Testis (tissue), 3 donors: ENCODE results near the gene HOXC11. TPM values are rescaled to one million over a fixed set of nuclear protein-coding genes. Genes with fewer than 3 reads are reported as not detected.
A peak's percentile ranks its signal among the peaks of the same experiment; 100 is the strongest.

ENCODE experiments used
- DNase-seq: peaks from one replicate; pipeline ENCODE4 v3.0.0-alpha.2; 2019
- H3K27ac ChIP-seq, 2 donors: fragments of 200-600 bp; sonication (generic); one replicate each; pipeline ENCODE4 v1.5.1; 2019
- H3K27me3 ChIP-seq: fragments of 200-600 bp; sonication (generic); one replicate; pipeline ENCODE4 v1.5.1; 2019
- H3K36me3 ChIP-seq: fragments of 200-600 bp; sonication (generic); one replicate; pipeline ENCODE4 v1.5.1; 2017; ENCODE audit warnings: low read depth; ENCODE audit errors: missing control alignments
- H3K4me1 ChIP-seq: fragments of 200-600 bp; sonication (generic); one replicate; pipeline ENCODE4 v1.5.1; 2019
- H3K4me3 ChIP-seq, 2 donors: fragments of 200-600 bp; sonication (generic); one replicate each; pipeline ENCODE4 v1.5.1; 2017 to 2019
- H3K9me3 ChIP-seq: fragments of 200-600 bp; sonication (generic); one replicate; pipeline ENCODE4 v1.5.1; 2017
- POLR2A ChIP-seq: fragments of 450-650 bp; IDR thresholded peaks from one replicate; pipeline ENCODE4 v1.6.1; 2017; ENCODE audit warnings: antibody characterized with exemption, mild to moderate bottlenecking, moderate library complexity
- WGBS, 2 donors: methylation state at CpG; one replicate each; pipeline ENCODE4 v1.1.5; 2018; 5-methylcytosine and 5-hydroxymethylcytosine counted together
- intact Hi-C: fragments of 100-400 bp; cut with DNase I; formaldehyde crosslinking; loops from one replicate; pipeline ENCODE4 v1.15.1; 2023; ENCODE audit warnings: low total_unique reads
- polyA plus RNA-seq: library from polyadenylated mRNA; stranded (reverse); fragments of 350-450 nt; fragmentation: Illumina TruSeq; extraction: RNeasy Lipid Tissue Mini Kit (QIAGEN cat#74804); gene quantifications from one replicate; pipeline ENCODE4 v1.2.3, GENCODE V29; 2014; ENCODE audit warnings: low read depth, low replicate concordance; ENCODE audit not compliant: insufficient read depth
- total RNA-seq, 2 donors: library from RNA; depleted of rRNA; stranded (reverse); fragments of >200 nt; gene quantifications; one replicate each; pipeline ENCODE4 v1.2.3, GENCODE V29; 2016
- TF ChIP-seq, protein P1 (sequence below), 3 experiments: fragments of 450-650 bp in 2 of 3; fragments of 200-600 bp in 1 of 3; sonication (generic) in 1 of 3; IDR thresholded peaks; one replicate each; pipeline ENCODE4 v1.5.1; 2016 to 2019; ENCODE audit warnings: antibody characterized with exemption in 3 of 3, mild to moderate bottlenecking in 2 of 3, moderate library complexity in 1 of 3

HOXC11 gene
- total and polyA plus RNA-seq, 3 donors from 2014 or later: 0.18 to 1.1 (median 0.25) TPM

- Histone ChIP-seq H3K27ac (no peak overlapping the region), H3K4me1 (peaks cover 29% of the 10 kb centered on the region), H3K36me3 (no peaks in the 10 kb centered on the region), H3K9me3 (no peaks in the 10 kb centered on the region), H3K4me3 (peak overlapping the region in 1 of 2 donors; percentile 72), H3K27me3 (no peaks in the 10 kb centered on the region)
- intact Hi-C loops: loop anchor here (5.0 kb wide), 1 partner anchor 206 kb away; no protein-coding TSS in a partner anchor
- TF ChIP-seq POLR2A: no peak
- TF ChIP-seq, protein P1, sequence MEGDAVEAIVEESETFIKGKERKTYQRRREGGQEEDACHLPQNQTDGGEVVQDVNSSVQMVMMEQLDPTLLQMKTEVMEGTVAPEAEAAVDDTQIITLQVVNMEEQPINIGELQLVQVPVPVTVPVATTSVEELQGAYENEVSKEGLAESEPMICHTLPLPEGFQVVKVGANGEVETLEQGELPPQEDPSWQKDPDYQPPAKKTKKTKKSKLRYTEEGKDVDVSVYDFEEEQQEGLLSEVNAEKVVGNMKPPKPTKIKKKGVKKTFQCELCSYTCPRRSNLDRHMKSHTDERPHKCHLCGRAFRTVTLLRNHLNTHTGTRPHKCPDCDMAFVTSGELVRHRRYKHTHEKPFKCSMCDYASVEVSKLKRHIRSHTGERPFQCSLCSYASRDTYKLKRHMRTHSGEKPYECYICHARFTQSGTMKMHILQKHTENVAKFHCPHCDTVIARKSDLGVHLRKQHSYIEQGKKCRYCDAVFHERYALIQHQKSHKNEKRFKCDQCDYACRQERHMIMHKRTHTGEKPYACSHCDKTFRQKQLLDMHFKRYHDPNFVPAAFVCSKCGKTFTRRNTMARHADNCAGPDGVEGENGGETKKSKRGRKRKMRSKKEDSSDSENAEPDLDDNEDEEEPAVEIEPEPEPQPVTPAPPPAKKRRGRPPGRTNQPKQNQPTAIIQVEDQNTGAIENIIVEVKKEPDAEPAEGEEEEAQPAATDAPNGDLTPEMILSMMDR (IDR thresholded peaks at IDR 0.05): no peak
- DNase-seq: no peak
- WGBS, 2 donors: 57 to 66% methylated on average over 8 of the region's 8 CpGs
Observed at GRCh38 chr12:54001283-54002187, 28.6 kb downstream of the HOXC11 start.

DNA sequence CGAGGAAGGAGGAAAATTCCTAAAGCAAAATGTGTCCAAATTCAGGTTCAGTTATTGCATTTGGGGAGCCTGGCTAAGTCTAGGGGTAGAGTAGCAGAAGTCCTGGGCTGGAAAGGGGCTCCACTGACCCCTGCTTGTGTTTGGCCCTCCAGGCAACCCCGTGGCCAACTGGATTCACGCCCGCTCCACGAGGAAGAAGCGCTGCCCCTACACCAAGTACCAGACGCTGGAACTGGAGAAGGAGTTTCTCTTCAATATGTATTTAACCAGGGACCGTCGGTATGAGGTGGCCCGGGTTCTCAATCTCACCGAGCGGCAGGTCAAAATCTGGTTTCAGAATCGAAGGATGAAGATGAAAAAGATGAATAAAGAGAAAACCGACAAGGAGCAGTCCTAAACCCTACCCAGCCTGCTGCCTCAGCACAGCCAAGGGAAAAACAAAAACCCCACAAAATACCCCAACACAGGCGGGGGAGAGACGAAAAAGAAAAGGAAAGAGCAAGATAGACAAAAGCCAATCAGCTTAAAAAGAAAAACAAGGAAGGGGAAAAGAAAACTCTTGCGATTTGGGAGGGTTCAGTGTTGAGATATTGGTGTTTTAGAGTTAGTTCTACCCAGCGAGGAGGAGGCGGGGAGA, 29.5 kb downstream of the HOXC11 start:
- no peaks in the 10 kb centered on the region for H3K36me3 ChIP-seq
- H3K4me3 ChIP-seq: no peak overlapping the region
- 77 to 78% methylated on average over 19 of the region's 19 CpGs for WGBS, 2 donors
- peaks cover 32% of the 10 kb centered on the region for H3K4me1 ChIP-seq
- no peak for DNase-seq
- H3K9me3 ChIP-seq: no peaks in the 10 kb centered on the region
- H3K27ac ChIP-seq: no peak overlapping the region
- no peaks in the 10 kb centered on the region for H3K27me3 ChIP-seq
- intact Hi-C loops: loop anchor here (5.0 kb wide), 1 partner anchor 205 kb away; no protein-coding TSS in a partner anchor
- TF ChIP-seq, protein P1 (IDR thresholded peaks at IDR 0.05): no peak
- no peak for TF ChIP-seq POLR2A

- WGBS, 2 donors: 77 to 83% methylated on average over 19 of the region's 19 CpGs
- TF ChIP-seq POLR2A: no peak
- TF ChIP-seq, protein P1 (IDR thresholded peaks at IDR 0.05): no peak
- intact Hi-C loops: loop anchor here (5.0 kb wide), 1 partner anchor 204 kb away; no protein-coding TSS in a partner anchor
- Histone ChIP-seq H3K27ac (no peak overlapping the region), H3K9me3 (no peaks in the 10 kb centered on the region), H3K36me3 (no peaks in the 10 kb centered on the region), H3K27me3 (no peaks in the 10 kb centered on the region), H3K4me3 (no peak overlapping the region), H3K4me1 (peaks cover 26% of the 10 kb centered on the region)
- no peak for DNase-seq
Observed at GRCh38 chr12:54002915-54003389, 30.0 kb downstream of the HOXC11 start.

GRCh38 chr12:54003625-54004024, 30.7 kb downstream of the HOXC11 start:
- H3K9me3 ChIP-seq: no peaks in the 10 kb centered on the region
- no peaks in the 10 kb centered on the region for H3K36me3 ChIP-seq
- TF ChIP-seq POLR2A: no peak
- TF ChIP-seq, protein P1 (IDR thresholded peaks at IDR 0.05): no peak
- no peak overlapping the region for H3K4me3 ChIP-seq
- no peak overlapping the region for H3K27ac ChIP-seq
- H3K27me3 ChIP-seq: no peaks in the 10 kb centered on the region
- H3K4me1 ChIP-seq: peaks cover 25% of the 10 kb centered on the region
- WGBS, 2 donors: 60 to 77% methylated on average over 3 of the region's 3 CpGs
- no peak for DNase-seq
- intact Hi-C loops: loop anchor here (5.0 kb wide), 1 partner anchor 204 kb away; no protein-coding TSS in a partner anchor
